HepG2 (cell line): ENCODE data around the gene MICA.

ENCODE experiments used
- CTCF ChIP-seq: sonication (generic); formaldehyde crosslinking; IDR thresholded peaks from 2 replicates; pipeline ENCODE4 v1.5.0; 2020; ENCODE audit warnings: mild to moderate bottlenecking, missing genetic modification reagents, moderate library complexity
- HOXD1 ChIP-seq: sonication (generic); formaldehyde crosslinking; IDR thresholded peaks from 2 replicates; pipeline ENCODE4 v1.5.0; 2020; ENCODE audit warnings: missing genetic modification reagents
- MXI1 ChIP-seq: IDR thresholded peaks from 3 replicates; pipeline ENCODE4 v1.6.1; 2012; ENCODE audit warnings: low read depth, low read length, inconsistent platforms, borderline replicate concordance
- POLR2A ChIP-seq, 2 experiments: IDR thresholded peaks; 2 replicates each; pipeline ENCODE4 v1.6.1; 2011; ENCODE audit warnings: low read depth in 2 of 2, low read length in 2 of 2, mild to moderate bottlenecking in 1 of 2, moderate library complexity in 1 of 2; ENCODE audit not compliant: insufficient read depth in 1 of 2
- RELA ChIP-seq: sonication (generic); formaldehyde crosslinking; IDR thresholded peaks from 2 replicates; pipeline ENCODE4 v1.4.0; 2020; ENCODE audit warnings: missing genetic modification reagents
- SP2 ChIP-seq: sonication (generic); formaldehyde crosslinking; IDR thresholded peaks from 2 replicates; pipeline ENCODE4 v1.5.1; 2020; ENCODE audit warnings: mild to moderate bottlenecking, missing genetic modification reagents

DNA sequence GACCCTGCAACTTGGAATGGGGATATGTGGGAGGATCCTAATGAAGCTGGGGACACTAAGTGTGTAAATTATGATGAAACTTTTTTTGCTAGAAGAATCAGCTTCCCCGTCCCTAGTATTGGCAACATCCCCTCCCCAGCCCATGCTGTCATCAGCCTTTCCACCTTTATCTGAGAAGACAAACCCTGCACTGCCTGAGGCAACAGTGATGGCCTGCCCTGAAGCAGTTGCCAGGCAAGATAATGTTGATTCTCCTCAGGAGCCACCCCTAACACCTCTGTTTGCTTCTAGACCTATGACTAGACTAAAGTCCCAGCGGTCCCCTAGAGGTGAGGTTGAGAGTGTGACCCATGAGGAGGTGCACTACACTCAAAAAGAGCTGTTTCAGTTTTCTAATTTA, 27.1 kb downstream of the MICA start:
- TF ChIP-seq SP2 (CRISPR knock-in tag) (no peak), MXI1 (no peak), CTCF (CRISPR knock-in tag) (no peak), POLR2A (IDR thresholded peaks at IDR 0.05; ENCODE audit: insufficient read depth in 1 of 2, low read depth in 2 of 2, low read length in 2 of 2) (no peak), HOXD1 (CRISPR knock-in tag) (no peak), RELA (CRISPR knock-in tag) (no peak)
